HepG2 (cell line): Measurements from ENCODE around the gene DEGS1. TPM values are rescaled to one million over a fixed set of nuclear protein-coding genes. Genes with fewer than 3 reads are reported as not detected.

Experiments
- ATAC-seq: fragments of 200-7000 bp; cut with Tn5 transposase; 3 replicates; pipeline ENCODE4 v1.9.1; 2020; ENCODE audit warnings: mild to moderate bottlenecking, moderate library complexity
- BruUV-seq: library from RNA; stranded (reverse); fragments of 400-500 nt; replicated peaks from 2 replicates; lab custom pipeline; 2021; lab: Mats Ljungman, UMichigan
- CTCF ChIA-PET: fragments of 300-600 bp; formaldehyde crosslinking; extraction: SDS; loops from one replicate; lab custom pipeline; 2021; ENCODE audit warnings: low total read pairs, inconsistent platforms, low intra/inter-chr PET ratio; lab: Yijun Ruan, JAX
- POLR2A ChIA-PET: fragments of 350-600 bp; sonication (Branson Sonifier 250); formaldehyde crosslinking; loops from one replicate; lab custom pipeline; 2020; ENCODE audit warnings: antibody characterized with exemption, inconsistent platforms; lab: Yijun Ruan, JAX
- DNase-seq: peaks from one replicate; pipeline ENCODE4 v3.0.0-alpha.2; 2015; ENCODE audit warnings: low spot score
- FAIRE-seq: peaks from 3 replicates; lab custom pipeline; 2011; peaks lifted over from hg19 to GRCh38; lab: Jason Lieb, UNC
- H2AFZ ChIP-seq: one replicate; pipeline ENCODE4 v1.6.1; 2011; ENCODE audit warnings: low read length, inconsistent platforms
- H3K27ac ChIP-seq: fragments of 300-600 bp; 3 replicates; pipeline ENCODE4 v1.8.0; 2011; ENCODE audit warnings: mixed run types, mild to moderate bottlenecking, mixed read lengths, low read length, inconsistent platforms; ENCODE audit not compliant: insufficient read depth; ENCODE audit errors: extremely low read length
- H3K27me3 ChIP-seq, 2 experiments: fragments of 200-600 bp in 1 of 2; 2 replicates in 1 of 2; 3 replicates in 1 of 2; pipeline versions ENCODE4 v1.6.0 to v1.8.0; 2011; ENCODE audit warnings: low read length in 2 of 2, mild to moderate bottlenecking in 2 of 2, moderate library complexity in 2 of 2, inconsistent platforms in 1 of 2; ENCODE audit not compliant: insufficient read depth in 2 of 2, control insufficient read depth in 1 of 2
- H3K36me3 ChIP-seq, 2 experiments: fragments of 200-600 bp in 1 of 2; replicated peaks in 1 of 2; 2 replicates in 1 of 2; 3 replicates in 1 of 2; pipeline versions ENCODE4 v1.5.1 to v1.8.0; 2011; ENCODE audit warnings: low read length in 2 of 2, inconsistent platforms in 1 of 2; ENCODE audit not compliant: insufficient read depth in 2 of 2, control insufficient read depth in 1 of 2
- H3K4me1 ChIP-seq: 2 replicates; pipeline ENCODE4 v1.5.1; 2012; ENCODE audit warnings: low read length, inconsistent platforms; ENCODE audit not compliant: insufficient read depth
- H3K4me2 ChIP-seq: 2 replicates; pipeline ENCODE4 v1.6.0; 2011; ENCODE audit warnings: low read depth, low read length, inconsistent platforms
- H3K4me3 ChIP-seq, 3 experiments: fragments of 200-600 bp in 1 of 3; sonication (generic), shearing (Covaris generic) in 1 of 3; replicated peaks in 1 of 3; 2 replicates each; pipeline ENCODE4 v1.5.1; 2011 to 2016; ENCODE audit warnings: low read length in 3 of 3, inconsistent platforms in 2 of 3, low read depth in 2 of 3, mild to moderate bottlenecking in 2 of 3, control low read depth in 1 of 3, mixed read lengths in 1 of 3; ENCODE audit not compliant: insufficient read depth in 1 of 3
- H3K79me2 ChIP-seq: one replicate; pipeline ENCODE4 v1.6.1; 2011; ENCODE audit warnings: low read length, inconsistent platforms; ENCODE audit not compliant: insufficient read depth
- H3K9ac ChIP-seq: 2 replicates; pipeline ENCODE4 v1.6.0; 2011; ENCODE audit warnings: mild to moderate bottlenecking, low read depth, low read length, inconsistent platforms; ENCODE audit not compliant: insufficient read depth
- H3K9me3 ChIP-seq: 2 replicates; pipeline ENCODE4 v1.5.1; 2012; ENCODE audit warnings: mild to moderate bottlenecking, low read length
- H4K20me1 ChIP-seq: 2 replicates; pipeline ENCODE4 v1.6.0; 2011; ENCODE audit warnings: inconsistent platforms, mild to moderate bottlenecking, low read length, moderate library complexity; ENCODE audit not compliant: insufficient read depth
- FOSL2 ChIP-seq: sonication (generic); formaldehyde crosslinking; IDR thresholded peaks from 2 replicates; pipeline ENCODE4 v1.4.0; 2020; ENCODE audit warnings: missing genetic modification reagents
- HNRNPH1 ChIP-seq: fragments of 200-400 bp; formaldehyde crosslinking; optimal IDR thresholded peaks from 2 replicates; pipeline ENCODE3; 2017; ENCODE audit warnings: mild to moderate bottlenecking, low read depth, low read length
- TARDBP ChIP-seq: sonication (generic); formaldehyde crosslinking; IDR thresholded peaks from 2 replicates; pipeline ENCODE4 v1.8.0; 2022; ENCODE audit warnings: mild to moderate bottlenecking, missing genetic modification reagents
- ZSCAN29 ChIP-seq: sonication (generic); formaldehyde crosslinking; conservative IDR thresholded peaks from 2 replicates; pipeline ENCODE4 v1.4.0; 2020; ENCODE audit warnings: mild to moderate bottlenecking, missing genetic modification reagents
- WGBS: methylation state at CpG from one replicate; pipeline ENCODE4 v1.1.6; 2017; ENCODE audit warnings: low lambda C conversion rate; 5-methylcytosine and 5-hydroxymethylcytosine counted together
- in situ Hi-C: cut with HindIII; loops from 2 replicates; pipeline ENCODE4 v1.10.0; 2017; ENCODE audit warnings: low pct_unique_long_range_greater_than_20kb; ENCODE audit not compliant: extremely low pct_ligation_motif_present
- intact Hi-C: fragments of 100-400 bp; cut with micrococcal nuclease; formaldehyde crosslinking; loops from one replicate; pipeline ENCODE4 v1.10.0; 2022; ENCODE audit not compliant: unreplicated experiment
- polyA plus RNA-seq, 8 experiments: library from polyadenylated mRNA; depleted of rRNA in 3 of 8; stranded (reverse) in 7 of 8; unstranded in 1 of 8; fragments of >200 nt; fragmentation: Illumina TruSeq in 4 of 8; extraction: Trizol in 4 of 8; gene quantifications; 2 replicates each; pipeline versions ENCODE4 v1.2.1 to v1.2.3, GENCODE V29; 2011 to 2016; ENCODE audit warnings: low read depth in 4 of 8, missing spikeins in 1 of 8, mixed read lengths in 1 of 8; ENCODE audit not compliant: insufficient read depth in 1 of 8
- total RNA-seq, 5 experiments: library from RNA; depleted of rRNA; stranded (reverse); fragments of >200 nt; fragmentation: Illumina TruSeq; extraction: Trizol; gene quantifications; 2 replicates each; pipeline ENCODE4 v1.2.3, GENCODE V29; 2016; ENCODE audit warnings: low read depth in 1 of 5
- TF ChIP-seq, protein P1 (sequence below): sonication (generic); formaldehyde crosslinking; IDR thresholded peaks from 2 replicates; pipeline ENCODE4 v1.5.1; 2020; ENCODE audit warnings: mild to moderate bottlenecking, missing genetic modification reagents, moderate library complexity

Gene DEGS1
- total and polyA plus RNA-seq, 2 of the 13 experiments (the other 11 are each of a cell fraction or from before 2014, with no cell fraction given) = 18.1 to 35.9 TPM

DNA sequence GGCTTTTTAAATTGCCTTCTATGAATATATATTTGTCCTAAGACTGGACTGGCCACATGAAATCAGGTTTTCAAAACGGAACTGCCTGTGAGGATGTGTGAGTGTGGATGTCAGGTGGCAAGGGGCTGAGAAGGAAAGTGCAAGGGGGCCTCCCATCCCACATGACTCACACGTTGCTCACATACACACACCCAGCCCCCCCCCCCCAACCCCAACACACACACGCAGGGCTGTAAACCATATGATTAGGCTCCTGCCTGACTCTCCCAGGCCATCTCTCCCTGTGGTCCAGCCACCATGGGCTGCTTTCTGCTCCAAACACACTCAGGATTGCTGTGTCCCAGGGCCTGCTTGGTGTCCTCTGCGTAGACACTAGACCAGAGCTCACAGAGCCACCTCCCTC lies 22.4 kb downstream of the DEGS1 start:
- WGBS = 0% methylated on average over 4 of the region's 4 CpGs
- Histone ChIP-seq H3K4me2 (peak overlapping the region; percentile 92), H4K20me1 (no peaks in the 10 kb centered on the region), H3K36me3 (no peaks in the 10 kb centered on the region), H3K27me3 (0 out of 5 replicates have a peak, but pooled peaks cover 0 to 3% of the 10 kb centered on the region in 2 experiments), H3K79me2 (no peaks in the 10 kb centered on the region), H3K9me3 (no peaks in the 10 kb centered on the region), H3K4me3 (peak overlapping the region; percentile 29 to 54 (median 32)), H2AFZ (no peak overlapping the region), H3K9ac (no peak overlapping the region), H3K4me1 (peaks cover 62% of the 10 kb centered on the region), H3K27ac (peak overlapping the region; percentile 55)
- intact Hi-C loops (no loop called here), in situ Hi-C loops (no loop called here)
- CTCF ChIA-PET = no interaction called here
- POLR2A ChIA-PET = interaction anchor here (0.6 to 2.6 kb wide), 4 partner anchors 10 to 124 kb away, joined by 3 to 17 read pairs (median 4); partner anchors contain the start of genes DEGS1 and NVL
- no TSS peak for BruUV-seq
- ATAC-seq (peak; percentile 75), FAIRE-seq (no peak), DNase-seq (peak; percentile 7)
- TF ChIP-seq TARDBP (CRISPR knock-in tag) (peak; percentile 10; the same call in 1 of the 2 replicates), FOSL2 (CRISPR knock-in tag) (peak; percentile 50), HNRNPH1 (no peak), ZSCAN29 (CRISPR knock-in tag) (0 out of 2 replicates have a peak, but pooled peaks have one; percentile 6)
- TF ChIP-seq, protein P1, sequence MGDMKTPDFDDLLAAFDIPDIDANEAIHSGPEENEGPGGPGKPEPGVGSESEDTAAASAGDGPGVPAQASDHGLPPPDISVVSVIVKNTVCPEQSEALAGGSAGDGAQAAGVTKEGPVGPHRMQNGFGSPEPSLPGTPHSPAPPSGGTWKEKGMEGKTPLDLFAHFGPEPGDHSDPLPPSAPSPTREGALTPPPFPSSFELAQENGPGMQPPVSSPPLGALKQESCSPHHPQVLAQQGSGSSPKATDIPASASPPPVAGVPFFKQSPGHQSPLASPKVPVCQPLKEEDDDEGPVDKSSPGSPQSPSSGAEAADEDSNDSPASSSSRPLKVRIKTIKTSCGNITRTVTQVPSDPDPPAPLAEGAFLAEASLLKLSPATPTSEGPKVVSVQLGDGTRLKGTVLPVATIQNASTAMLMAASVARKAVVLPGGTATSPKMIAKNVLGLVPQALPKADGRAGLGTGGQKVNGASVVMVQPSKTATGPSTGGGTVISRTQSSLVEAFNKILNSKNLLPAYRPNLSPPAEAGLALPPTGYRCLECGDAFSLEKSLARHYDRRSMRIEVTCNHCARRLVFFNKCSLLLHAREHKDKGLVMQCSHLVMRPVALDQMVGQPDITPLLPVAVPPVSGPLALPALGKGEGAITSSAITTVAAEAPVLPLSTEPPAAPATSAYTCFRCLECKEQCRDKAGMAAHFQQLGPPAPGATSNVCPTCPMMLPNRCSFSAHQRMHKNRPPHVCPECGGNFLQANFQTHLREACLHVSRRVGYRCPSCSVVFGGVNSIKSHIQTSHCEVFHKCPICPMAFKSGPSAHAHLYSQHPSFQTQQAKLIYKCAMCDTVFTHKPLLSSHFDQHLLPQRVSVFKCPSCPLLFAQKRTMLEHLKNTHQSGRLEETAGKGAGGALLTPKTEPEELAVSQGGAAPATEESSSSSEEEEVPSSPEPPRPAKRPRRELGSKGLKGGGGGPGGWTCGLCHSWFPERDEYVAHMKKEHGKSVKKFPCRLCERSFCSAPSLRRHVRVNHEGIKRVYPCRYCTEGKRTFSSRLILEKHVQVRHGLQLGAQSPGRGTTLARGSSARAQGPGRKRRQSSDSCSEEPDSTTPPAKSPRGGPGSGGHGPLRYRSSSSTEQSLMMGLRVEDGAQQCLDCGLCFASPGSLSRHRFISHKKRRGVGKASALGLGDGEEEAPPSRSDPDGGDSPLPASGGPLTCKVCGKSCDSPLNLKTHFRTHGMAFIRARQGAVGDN = peak; percentile 20; the same call in 1 of the 2 replicates
